DND-41 (cell line): ENCODE data around the gene BMPR2.

Experiments
- CTCF ChIP-seq: IDR thresholded peaks from 2 replicates; pipeline ENCODE4 v1.5.1; 2012; ENCODE audit warnings: borderline replicate concordance, low read length, moderate library complexity, mild to moderate bottlenecking; ENCODE audit not compliant: poor library complexity, severe bottlenecking; ENCODE audit errors: extremely low read depth
- EZH2 ChIP-seq: IDR thresholded peaks from 3 replicates; pipeline ENCODE4 v1.6.1; 2012; ENCODE audit warnings: borderline replicate concordance, low read depth, mild to moderate bottlenecking, moderate library complexity, low read length, inconsistent platforms; ENCODE audit not compliant: severe bottlenecking

- no peak for TF ChIP-seq CTCF
- TF ChIP-seq EZH2: no peak
Measured at GRCh38 chr2:202491514-202491913, 115.4 kb downstream of the BMPR2 start.
